ENCODE measurements around the gene PRSS23.

GRCh38 chr11:86784241-86784681, 16.1 kb upstream of the PRSS23 start:
- TF ChIP-seq RAD21 (conservative IDR thresholded peaks at IDR 0.05) (no peak), CTCF (IDR thresholded peaks at IDR 0.05; ENCODE audit: poor library complexity, severe bottlenecking) (no peak), MXI1 (conservative IDR thresholded peaks at IDR 0.05; ENCODE audit: poor library complexity, severe bottlenecking) (no peak), POLR2AphosphoS5 (IDR thresholded peaks at IDR 0.05) (no peak), EP300 (conservative IDR thresholded peaks at IDR 0.05; ENCODE audit: poor library complexity, severe bottlenecking) (no peak)
- TF ChIP-seq, protein P1, sequence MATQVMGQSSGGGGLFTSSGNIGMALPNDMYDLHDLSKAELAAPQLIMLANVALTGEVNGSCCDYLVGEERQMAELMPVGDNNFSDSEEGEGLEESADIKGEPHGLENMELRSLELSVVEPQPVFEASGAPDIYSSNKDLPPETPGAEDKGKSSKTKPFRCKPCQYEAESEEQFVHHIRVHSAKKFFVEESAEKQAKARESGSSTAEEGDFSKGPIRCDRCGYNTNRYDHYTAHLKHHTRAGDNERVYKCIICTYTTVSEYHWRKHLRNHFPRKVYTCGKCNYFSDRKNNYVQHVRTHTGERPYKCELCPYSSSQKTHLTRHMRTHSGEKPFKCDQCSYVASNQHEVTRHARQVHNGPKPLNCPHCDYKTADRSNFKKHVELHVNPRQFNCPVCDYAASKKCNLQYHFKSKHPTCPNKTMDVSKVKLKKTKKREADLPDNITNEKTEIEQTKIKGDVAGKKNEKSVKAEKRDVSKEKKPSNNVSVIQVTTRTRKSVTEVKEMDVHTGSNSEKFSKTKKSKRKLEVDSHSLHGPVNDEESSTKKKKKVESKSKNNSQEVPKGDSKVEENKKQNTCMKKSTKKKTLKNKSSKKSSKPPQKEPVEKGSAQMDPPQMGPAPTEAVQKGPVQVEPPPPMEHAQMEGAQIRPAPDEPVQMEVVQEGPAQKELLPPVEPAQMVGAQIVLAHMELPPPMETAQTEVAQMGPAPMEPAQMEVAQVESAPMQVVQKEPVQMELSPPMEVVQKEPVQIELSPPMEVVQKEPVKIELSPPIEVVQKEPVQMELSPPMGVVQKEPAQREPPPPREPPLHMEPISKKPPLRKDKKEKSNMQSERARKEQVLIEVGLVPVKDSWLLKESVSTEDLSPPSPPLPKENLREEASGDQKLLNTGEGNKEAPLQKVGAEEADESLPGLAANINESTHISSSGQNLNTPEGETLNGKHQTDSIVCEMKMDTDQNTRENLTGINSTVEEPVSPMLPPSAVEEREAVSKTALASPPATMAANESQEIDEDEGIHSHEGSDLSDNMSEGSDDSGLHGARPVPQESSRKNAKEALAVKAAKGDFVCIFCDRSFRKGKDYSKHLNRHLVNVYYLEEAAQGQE (IDR thresholded peaks at IDR 0.05; ENCODE audit: borderline replicate concordance), result no peak

Measured in neural cell (in vitro differentiated cells).